ENCODE results near the gene COL27A1.

Gene COL27A1

GRCh38 chr9:114154600-114155102, 686 bp upstream of the COL27A1 start (continued):
- TF ChIP-seq ZBTB10 (tag by site-specific recombination; IDR thresholded peaks at IDR 0.05) (peak; percentile 50; the same call in 1 of the 2 replicates), WT1 (tag by site-specific recombination; IDR thresholded peaks at IDR 0.05) (no peak), ZNF335 (tag by site-specific recombination; conservative IDR thresholded peaks at IDR 0.05) (peak; percentile 78), ZNF140 (tag by site-specific recombination; IDR thresholded peaks at IDR 0.05) (no peak), ZNF18 (tag by site-specific recombination; IDR thresholded peaks at IDR 0.05) (peak; percentile 66; the same call in 1 of the 2 replicates)

- H3K27ac ChIP-seq (ENCODE audit: extremely low read depth, low read depth, low read length) = peak overlapping the region; percentile 56; the same call in 1 of the 2 replicates
- H3K4me1 ChIP-seq (ENCODE audit: control insufficient read depth, insufficient read depth, low read length) = no peaks in the 10 kb centered on the region; the same call in 1 of the 2 replicates
- H3K4me3 ChIP-seq (ENCODE audit: low read depth, low read length) = peak overlapping the region; percentile 66
- ChIA-PET POLR2A (interaction anchor here (1.2 to 1.7 kb wide), 3 partner anchors 22 to 135 kb away, joined by 3 to 7 read pairs (median 3); no protein-coding TSS in a partner anchor), CTCF (interaction anchor here (0.6 to 2.8 kb wide), 18 partner anchors 8 to 750 kb away, joined by 3 to 15 read pairs (median 4); no protein-coding TSS in a partner anchor)
- no peaks in the 10 kb centered on the region for H3K9me3 ChIP-seq (ENCODE audit: control insufficient read depth, insufficient read depth, low read depth, low read length)
- H3K36me3 ChIP-seq (ENCODE audit: control insufficient read depth in 2 of 2, insufficient read depth in 1 of 2, low read length in 2 of 2) = no peaks in the 10 kb centered on the region
- TF ChIP-seq PRDM10 (tag by site-specific recombination; IDR thresholded peaks at IDR 0.05) (peak; percentile 68), ZNF501 (tag by site-specific recombination; IDR thresholded peaks at IDR 0.05) (no peak), ZNF596 (tag by site-specific recombination; IDR thresholded peaks at IDR 0.05) (no peak), ZNF76 (tag by site-specific recombination; IDR thresholded peaks at IDR 0.05; ENCODE audit: borderline replicate concordance, low read depth) (no peak), BCL11A (tag by site-specific recombination; IDR thresholded peaks at IDR 0.05; ENCODE audit: low read depth) (no peak), ZNF214 (tag by site-specific recombination; IDR thresholded peaks at IDR 0.05; ENCODE audit: borderline replicate concordance) (no peak), ZNF114 (tag by site-specific recombination; IDR thresholded peaks at IDR 0.05) (no peak), ZNF571 (tag by site-specific recombination; IDR thresholded peaks at IDR 0.05) (no peak), ZNF488 (tag by site-specific recombination; IDR thresholded peaks at IDR 0.05) (no peak), ZNF426 (tag by site-specific recombination; IDR thresholded peaks at IDR 0.05) (no peak), ZNF23 (tag by site-specific recombination; IDR thresholded peaks at IDR 0.05; ENCODE audit: borderline replicate concordance) (no peak), ZFHX2 (tag by site-specific recombination; conservative IDR thresholded peaks at IDR 0.05) (peak; percentile 45; the same call in 1 of the 2 replicates), KLF9 (tag by site-specific recombination; IDR thresholded peaks at IDR 0.05; ENCODE audit: low read depth) (no peak), ZNF324 (tag by site-specific recombination; IDR thresholded peaks at IDR 0.05) (no peak), ATF2 (tag by site-specific recombination; IDR thresholded peaks at IDR 0.05; ENCODE audit: low read depth) (no peak), REPIN1 (tag by site-specific recombination; IDR thresholded peaks at IDR 0.05; ENCODE audit: low read depth) (no peak), ZSCAN4 (tag by site-specific recombination; IDR thresholded peaks at IDR 0.05) (no peak)
Measured at GRCh38 chr9:114155995-114156656, 789 bp downstream of the COL27A1 start.

Data from HEK293 (cell line).